Pulmonary artery endothelial cell (primary cell): ENCODE measurements around the gene PIP4K2C. TPM values are rescaled to one million over a fixed set of nuclear protein-coding genes. Genes with fewer than 3 reads are reported as not detected.

ENCODE experiments used
- DNase-seq: peaks from one replicate; pipeline ENCODE4 v3.0.0-alpha.2; 2011; ENCODE audit warnings: low read depth, low spot score
- total RNA-seq: library from RNA; depleted of rRNA; stranded (reverse); fragments of >200 nt; gene quantifications from 2 replicates; pipeline ENCODE4 v1.2.3, GENCODE V29; 2014

The PIP4K2C gene
- total RNA-seq: 10.4 and 11.8 TPM in 2 replicates

DNA sequence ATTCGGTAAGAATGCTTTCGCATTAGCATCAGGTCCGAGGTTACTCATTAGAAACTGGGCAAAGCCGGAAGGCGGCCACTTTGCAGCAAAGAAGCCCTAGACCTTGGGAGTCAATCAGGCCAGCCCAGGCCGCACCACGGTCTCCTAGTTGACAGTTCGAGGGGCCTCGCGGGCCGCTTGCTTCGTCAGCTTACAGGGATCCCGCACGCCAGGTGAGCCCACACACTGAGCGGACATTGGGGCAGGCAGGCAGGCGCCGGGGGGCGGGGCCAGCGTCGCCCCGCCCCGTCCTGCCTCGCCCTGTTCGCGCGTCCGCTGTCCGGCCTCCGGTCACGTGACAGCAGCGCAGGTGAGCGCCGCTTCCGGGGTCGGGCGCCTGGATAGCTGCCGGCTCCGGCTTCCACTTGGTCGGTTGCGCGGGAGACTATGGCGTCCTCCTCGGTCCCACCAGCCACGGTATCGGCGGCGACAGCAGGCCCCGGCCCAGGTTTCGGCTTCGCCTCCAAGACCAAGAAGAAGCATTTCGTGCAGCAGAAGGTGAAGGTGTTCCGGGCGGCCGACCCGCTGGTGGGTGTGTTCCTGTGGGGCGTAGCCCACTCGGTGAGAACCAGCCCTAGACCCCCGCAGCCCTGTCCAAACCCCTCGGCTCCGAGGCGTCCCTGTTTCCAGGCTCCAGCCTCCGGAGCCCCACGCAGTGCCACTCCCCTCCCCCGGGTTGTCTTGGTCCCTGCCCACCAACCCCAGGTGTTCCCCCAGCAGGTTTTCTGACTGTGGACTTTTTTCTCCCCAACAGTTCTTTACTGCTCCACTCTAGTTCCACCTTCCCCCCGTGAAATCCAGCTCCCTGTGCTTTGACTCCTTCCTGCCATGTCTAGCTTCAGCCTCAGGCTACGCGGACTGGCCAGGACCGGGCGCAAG is at the start of gene PIP4K2C:
TSS of gene PIP4K2C (plus strand) at position 329 of the 918 bp plus-strand sequence. CDS start at position 427, 98 bp downstream.
- DNase-seq: no peak

DNA sequence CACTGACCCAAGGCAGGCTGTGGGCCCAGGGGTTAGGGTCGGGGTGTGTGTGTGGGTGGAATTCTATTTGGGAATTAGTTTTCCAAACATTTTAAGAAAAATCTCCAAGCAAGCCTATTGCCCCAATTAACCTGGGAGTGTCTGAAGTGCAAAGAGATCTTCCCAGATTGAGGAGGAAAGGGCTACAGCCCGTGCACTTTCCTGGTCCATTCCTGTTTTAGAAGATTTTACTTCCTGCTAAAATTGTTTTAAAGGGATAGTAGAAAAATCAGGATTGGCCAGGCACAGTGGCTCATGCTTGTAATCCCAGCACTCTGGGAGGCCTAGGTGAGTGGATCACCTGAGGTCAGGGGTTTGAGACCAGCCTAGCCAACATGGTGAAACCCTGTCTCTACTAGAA is 49.3 kb upstream of the PIP4K2C start:
- no peak for DNase-seq

DNA sequence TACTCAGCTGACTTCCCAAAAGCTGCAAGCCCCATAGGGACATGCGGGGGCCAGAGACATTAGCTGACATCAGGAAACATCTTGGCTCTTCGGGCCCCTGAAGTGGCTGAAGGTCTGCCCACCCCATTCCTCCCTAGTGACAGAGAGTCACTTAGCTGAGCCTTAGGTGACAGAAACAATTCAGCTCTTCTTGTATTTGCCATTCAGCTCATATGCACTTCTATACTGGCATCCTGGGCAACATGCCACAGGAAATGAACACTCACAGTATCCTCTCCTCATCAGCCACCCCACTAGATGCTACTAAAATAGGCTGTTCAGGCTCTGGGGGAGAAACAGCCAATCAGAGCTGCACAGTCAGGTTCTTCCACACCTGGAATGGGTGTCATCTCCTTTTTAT is 47.4 kb upstream of the PIP4K2C start:
- DNase-seq: no peak

DNA sequence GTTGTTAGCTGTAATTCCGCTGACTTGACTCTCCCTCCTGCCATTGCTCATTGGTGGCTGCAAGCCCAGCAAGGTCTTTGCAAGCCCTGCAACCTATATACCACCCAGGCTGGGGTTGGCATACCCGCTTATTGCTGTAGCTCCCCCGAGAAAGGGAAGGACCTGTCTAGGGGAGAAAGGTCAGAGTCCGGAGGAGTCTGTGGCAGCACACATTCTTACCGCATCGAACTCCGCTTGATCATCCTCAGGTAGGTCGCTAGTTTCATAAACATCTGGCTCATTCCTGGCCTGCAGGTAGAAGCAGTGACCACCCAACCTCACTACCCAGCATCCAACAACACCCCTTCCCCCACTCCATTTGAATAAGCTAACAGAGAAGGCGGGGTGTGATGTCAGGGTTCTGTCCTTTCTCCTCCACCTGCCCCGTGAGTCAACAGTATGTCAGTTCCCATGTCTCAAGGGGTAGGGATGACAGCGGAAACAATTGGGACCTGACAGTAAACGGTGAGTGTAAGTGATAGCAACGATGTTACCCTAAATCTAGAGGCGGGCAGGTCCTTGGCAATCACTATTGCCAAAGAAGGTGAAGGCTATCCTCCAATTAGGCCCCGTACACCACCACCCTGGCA is 45.1 kb upstream of the PIP4K2C start:
- no peak for DNase-seq

DNA sequence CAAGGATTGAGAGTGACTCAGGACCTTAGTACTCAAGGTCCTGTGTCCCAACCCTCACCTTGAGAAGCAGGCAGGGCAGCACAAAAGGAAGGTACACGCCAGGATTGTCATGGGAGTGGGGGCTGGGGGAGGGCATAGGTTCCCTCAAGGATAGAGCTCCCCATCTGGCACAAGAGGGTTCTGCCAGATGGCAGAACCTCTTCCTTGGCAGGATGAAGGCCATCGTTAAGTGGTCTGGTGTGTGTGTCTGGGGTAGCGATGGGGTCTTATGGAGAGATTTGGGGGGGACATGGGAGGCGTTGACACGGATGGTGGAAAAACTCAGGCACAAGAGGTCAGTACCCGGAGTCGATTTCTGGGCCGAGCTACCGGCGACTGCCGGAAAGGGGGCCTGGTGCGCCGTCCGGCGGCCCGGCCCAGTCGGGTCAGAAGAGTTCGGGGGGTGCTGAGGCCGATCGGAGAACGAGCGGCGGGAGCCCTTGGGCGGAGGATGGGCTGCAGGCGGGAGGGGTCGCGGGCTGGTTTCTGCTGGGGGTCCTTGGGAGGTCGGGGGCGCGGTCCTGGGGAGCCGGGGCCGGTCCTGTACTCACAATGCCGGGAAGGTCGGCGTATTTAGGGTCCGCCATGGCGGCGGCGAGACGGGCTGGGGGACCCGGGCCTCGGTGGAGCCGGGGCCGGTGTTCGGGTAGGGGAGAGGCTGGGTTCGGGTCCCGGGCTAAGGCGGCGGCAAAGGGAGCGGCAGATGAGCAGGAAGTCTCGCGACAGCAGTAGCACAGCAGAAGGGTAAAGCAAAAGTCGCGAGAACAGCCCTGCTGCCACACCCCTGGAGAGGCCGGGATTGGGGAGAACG is 44.3 kb upstream of the PIP4K2C start, which contains the start of gene DCTN2:
TSS of gene DCTN2 (minus strand) at position 755 of the 850 bp plus-strand sequence. CDS start at position 626, 129 bp downstream.
- DNase-seq: peak; percentile 93

DNA sequence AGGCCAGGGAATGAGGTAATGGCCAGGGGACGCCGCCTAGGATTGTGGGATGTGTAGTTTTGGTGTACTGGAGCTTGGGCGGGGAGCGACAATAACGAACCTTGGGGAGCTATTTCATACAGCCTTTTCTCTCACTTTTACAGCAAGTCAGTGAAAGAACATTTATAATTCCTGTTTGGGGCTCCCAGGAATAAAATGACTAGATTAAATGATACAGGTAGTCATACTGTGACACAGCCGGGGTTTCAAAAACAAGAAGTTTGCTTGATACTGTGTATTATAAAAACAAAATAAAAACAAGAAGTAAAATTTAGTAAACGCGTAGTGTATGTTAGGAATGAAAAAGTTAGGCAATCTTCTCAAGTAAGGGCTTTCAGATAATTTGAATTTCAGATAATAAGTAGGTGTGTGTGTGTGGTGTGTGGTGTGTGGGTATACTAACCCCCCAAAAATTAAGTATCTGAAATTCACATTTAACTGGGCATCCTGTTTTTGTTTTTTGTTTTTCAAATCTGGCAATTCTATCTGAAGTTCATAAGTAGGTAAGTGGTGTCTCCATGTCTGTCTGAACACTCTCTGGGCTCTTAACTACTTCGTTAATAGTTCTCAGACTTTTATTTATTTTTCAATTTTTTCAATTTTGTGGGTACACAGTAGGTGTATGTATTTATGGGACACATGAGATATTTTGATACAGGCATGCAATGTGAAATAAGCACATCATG is 43.5 kb upstream of the PIP4K2C start:
- DNase-seq: no peak

DNA sequence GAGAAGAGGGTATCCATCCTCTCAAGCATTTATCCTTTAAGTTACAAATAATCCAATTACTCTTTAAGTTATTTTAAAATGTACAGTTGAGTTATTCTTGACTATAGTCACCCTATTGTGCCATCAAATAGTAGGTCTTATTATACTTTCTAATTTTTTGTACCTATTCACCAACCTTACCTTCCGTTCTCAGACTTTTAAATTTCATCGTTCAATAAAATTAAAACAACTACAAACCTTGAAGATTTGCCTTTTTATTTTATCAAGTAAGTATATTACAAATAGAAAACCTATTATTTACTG is 43.0 kb upstream of the PIP4K2C start:
- DNase-seq: no peak

DNA sequence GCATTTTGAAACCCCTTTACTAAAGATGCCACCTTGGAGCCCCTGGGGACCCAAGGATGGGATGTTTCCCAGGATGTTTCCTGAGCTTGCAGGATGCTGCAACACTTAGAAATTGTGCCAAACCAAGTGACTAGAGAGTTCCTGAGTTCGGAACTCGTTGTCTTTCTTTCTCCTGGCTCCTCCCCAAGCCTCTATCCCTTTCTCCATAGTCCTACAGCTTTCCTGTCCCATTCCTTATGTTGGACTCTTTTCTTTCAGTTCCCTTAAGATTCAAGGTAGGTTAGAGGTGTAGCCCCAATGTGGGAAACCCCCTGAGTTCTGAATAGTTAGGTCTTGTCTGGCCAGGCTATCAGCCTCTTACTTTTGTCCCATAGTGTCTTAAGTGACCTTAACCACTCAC is 42.5 kb upstream of the PIP4K2C start:
- DNase-seq: no peak

DNA sequence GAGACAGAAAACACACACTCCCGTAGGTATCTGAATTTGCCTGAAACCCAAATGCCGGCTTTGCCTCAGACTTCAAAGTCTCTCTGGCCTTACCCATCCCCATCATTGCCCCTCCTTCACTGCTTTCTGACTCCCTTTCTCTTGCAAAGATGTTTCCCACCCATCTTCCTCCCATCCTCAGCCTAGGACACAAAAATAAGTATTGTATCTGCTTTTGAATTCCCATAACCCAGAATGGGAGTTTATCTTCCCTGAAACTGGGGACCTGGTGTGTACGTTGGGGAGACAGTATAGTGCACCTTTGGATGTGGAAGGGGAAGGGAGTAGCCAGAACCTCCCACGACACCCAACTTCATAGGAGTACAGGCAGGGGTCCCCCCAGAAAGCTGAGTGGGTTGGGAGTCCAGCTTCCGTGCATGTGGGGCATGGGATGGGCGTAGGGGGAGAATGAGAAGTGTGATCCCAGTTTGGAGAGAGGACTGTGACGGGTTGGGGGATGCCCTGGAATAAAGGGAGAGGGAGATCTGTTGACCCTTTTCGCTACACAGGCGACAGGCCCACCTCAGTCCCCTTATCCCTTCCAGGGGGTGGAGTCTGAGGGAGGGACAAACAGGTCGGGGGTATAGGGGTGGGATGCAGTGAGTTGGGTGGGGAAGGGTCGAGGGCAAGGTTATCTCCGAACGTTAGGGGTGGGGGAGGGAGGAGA is 41.6 kb upstream of the PIP4K2C start:
- DNase-seq: no peak

DNA sequence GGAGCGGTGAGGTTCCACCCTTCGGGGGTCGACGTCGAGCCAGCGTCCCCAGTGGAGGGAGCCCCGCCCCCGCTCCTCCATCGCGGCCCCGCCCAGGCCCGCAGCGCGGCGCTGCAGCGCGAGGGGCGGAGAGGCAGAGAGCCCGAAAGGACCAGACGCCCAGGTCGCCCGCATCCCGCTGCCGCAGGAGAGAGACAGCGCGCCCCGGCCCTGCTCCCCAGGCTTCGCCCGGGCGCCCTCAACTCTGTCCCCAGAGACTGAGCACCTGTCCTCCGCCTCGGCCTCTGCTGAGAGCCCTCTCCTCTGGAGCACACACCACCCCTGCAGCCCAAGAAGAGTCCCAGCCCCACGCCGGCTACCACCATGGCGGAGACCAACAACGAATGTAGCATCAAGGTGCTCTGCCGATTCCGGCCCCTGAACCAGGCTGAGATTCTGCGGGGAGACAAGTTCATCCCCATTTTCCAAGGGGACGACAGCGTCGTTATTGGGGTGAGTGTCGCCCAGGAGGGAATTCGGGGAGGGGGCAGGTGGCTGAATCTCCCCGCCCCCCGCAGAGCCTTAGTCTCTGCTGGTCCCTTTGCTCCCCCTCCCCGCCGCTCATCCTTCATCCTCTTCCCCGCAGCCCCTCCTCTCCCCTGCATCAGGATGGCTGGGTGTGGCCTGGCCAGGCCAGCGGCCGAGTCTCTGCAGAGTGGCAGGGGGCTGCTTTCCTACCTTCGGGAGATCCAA is 40.9 kb upstream of the PIP4K2C start, which contains the start of gene KIF5A:
TSS of gene KIF5A (plus strand) at position 136 of the 732 bp plus-strand sequence. CDS start at position 364, 228 bp downstream.
- no peak for DNase-seq

DNA sequence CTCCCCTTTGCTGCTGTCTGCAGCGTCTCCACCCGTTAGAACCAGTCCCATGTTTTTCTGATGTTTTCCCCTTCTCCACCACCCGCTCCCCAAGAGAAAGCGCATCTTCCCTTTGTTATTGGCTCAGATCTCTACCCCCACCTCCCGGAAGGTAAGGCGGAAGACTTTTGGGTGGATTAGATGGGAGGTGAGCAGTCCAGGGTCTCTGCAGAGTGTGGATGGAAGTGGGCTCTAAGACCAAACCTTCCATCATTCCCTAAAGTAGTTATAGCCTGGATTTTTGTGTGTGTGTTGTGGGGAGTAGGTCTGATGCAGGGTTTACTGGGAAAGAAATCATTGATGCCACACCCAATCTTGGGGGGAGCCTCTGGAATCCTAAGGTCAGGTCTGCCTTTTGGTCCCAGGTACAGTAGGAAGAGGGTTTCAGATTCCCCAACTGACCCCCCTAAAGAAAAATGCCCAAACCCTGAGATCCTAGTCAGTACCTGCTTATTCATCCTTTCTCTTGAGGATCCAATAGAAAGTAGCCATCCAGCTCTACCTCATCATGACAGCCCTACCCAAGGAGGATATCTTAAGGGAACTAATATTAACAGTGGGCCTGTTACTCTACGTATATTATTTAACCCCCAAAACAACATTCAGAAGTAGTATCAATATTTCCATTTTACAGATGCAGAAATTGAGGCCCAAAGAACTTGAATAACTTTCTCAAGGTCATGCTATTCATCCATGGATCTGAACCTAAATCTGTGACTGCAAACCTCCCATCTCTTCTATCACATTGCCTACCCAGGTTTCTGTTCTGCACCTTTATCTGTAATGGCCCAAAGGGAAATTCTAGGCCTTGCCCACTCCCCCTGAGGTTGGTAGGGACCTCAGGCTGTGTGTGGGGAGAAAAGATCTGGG is 40.1 kb upstream of the PIP4K2C start:
- no peak for DNase-seq

DNA sequence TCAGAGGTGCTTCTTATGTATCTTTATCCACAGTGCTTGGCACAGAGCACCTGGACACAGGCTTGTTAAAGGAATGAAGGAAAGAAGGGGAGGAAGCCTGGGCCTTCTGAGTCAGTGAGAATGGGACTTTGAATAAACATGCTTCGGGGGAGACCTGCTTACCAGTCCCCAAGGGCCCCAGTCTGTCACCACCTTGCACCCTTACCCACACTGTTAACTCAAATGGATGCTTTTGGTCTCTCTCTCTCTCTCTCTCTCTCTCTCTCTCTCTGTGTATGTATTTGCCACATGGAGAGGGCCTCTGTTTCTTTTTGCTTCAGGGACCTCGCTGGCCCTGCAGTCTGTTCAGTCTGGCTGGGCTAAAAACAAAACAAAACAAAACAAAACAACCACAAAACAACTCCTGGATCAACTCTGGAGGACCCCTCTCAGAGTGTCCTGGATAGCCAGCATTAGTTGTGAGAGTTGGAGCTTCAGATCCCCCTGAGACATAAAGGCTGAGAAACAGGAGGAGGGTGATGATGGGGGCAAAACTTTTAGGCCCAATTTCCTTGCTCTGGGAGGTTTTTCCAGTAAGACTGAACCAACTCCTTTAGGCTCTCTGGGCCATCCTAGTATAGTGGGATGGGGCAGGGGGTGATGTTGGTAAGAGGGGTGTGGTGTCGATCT is 39.2 kb upstream of the PIP4K2C start:
- DNase-seq: no peak

DNA sequence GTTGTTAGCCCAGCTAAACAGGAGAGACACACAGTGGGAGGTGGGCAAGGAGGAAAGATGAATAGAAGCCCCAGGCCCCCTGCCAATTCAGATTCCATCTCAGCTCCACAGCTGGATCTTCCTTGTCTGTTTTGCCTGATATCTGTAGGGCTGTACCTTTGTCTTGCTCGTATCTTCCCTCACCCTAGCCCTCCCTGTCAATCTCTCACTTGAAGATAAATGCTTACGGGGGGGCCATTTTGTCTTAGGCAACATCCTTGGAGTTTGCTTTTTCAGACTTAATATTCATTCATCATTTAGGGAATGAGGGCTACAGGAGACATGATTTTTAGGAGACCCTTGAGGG is 38.7 kb upstream of the PIP4K2C start:
- DNase-seq: no peak

DNA sequence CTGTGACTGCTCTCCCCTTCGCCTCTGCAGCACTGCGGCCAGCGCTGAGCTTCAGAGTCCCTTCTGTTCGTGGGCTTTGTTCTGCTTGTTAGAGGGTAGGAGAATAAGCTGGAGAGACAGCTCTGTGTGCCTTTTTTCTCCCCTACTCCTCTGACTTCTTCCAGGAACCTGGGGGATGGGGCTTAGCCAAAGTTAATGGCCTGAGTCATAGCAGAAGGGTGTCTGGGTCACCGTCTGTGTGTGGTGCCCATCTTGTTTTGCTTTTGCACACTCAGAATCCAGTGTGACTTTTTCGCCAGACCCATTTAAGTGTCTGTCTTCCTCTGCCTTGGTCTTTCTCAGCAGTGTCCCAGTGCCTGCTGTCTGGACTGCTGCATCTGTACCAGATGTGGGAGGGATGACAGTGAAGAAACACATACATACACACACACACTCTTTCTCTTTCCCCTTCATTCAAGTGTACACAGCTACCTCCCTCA is 38.1 kb upstream of the PIP4K2C start:
- no peak for DNase-seq

DNA sequence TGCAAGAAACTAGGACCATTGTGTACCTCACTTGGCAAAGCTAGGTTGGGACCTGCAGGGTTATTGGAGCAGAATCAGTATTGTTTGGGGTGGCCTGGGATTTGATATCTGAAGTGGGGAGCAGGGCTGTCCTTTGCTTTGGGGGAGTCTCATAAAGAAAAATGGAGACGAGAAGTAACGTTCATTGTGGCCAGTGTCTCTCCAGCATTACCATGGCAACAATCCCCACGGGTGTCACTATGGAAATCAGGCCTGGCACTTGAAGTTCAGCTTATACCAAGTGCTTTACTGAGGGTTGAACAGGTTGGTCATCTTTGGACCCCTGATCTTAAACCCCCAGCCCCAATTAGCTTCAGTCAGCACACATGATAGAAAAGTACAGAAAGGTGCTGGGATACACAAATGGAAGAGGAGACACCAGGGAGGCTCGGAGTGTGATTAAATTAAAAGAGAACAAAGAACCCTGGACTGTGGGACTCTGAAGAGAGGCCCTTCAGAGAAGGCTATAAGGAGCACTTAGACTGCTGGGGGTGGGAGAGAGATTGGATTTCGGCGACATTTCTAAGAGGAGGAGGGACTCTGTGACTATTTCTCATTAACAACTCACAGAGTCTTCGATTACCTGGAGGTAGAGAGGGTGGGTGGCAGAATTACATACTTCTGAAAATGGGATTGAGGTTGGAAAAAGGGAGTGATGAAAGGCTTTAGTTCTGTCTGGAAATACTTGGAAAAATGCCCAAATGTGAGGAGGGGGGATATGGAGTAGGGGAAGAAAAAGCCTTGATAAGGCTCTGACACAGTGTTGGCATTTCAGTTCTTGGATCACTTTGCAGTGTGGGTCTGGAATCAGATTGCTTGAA is 37.4 kb upstream of the PIP4K2C start:
- DNase-seq: no peak

DNA sequence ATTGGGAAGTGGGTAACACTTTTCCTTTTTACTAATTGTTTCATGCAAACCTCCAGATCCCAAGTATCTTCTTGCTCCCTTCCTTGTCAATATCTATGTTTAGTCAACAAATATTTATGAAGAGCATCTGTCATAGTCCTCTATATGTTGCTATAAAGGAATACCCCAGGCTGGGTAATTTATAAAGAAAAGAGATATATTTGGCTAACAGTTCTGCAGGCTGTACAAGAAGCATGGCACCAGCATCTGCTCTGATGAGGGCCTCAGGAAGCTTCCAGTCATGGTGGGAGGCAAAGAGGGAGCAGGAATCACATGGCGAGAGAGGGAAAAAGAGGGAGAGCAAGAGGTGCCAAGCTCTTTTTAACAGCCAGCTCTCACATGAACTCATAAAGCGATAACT is 36.5 kb upstream of the PIP4K2C start:
- no peak for DNase-seq

DNA sequence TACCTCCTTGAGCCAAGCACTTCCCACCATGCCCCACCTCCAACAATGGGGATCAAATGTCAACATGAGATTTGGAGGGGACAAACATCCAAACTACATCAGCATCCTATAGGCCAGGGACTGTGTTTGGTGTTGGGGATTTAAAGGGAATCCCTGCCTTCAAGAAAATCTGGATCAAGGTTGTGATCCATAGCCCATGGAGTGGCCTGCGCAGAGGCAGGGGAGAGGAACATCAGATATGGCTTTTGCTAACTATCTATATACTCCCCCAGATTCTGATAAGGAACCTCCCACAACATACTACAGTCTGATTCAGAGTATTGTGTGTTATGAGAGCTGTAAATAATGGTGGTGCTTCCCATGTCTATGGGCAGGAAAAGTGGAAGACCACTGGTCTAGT is 36.1 kb upstream of the PIP4K2C start:
- DNase-seq: no peak
